Breast epithelium (tissue), 4 donors: Measurements from ENCODE around the gene SERPINA7. TPM values are rescaled to one million over a fixed set of nuclear protein-coding genes. Genes with fewer than 3 reads are reported as not detected.
"Not testable (repeated sequence)": the region's sequence is repeated elsewhere in the genome, so short reads cannot be mapped to it uniquely, and the experiment has no call there.

Experiments used
- DNase-seq, 2 donors: peaks; one replicate each; pipeline ENCODE4 v3.0.0-alpha.2; 2019; ENCODE audit warnings: low spot score in 2 of 2
- H3K27ac ChIP-seq, 2 donors: fragments of 200-600 bp; sonication (generic) in 1 of 2; one replicate each; pipeline ENCODE4 v1.5.1; 2016 to 2019; ENCODE audit warnings: mild to moderate bottlenecking in 1 of 2
- H3K27me3 ChIP-seq, 2 donors: fragments of 200-600 bp; sonication (generic) in 1 of 2; one replicate each; pipeline versions ENCODE4 v1.5.1 to v1.6.0; 2017 to 2019; ENCODE audit warnings: control low read depth in 1 of 2, mild to moderate bottlenecking in 1 of 2
- H3K36me3 ChIP-seq: fragments of 200-600 bp; one replicate; pipeline ENCODE4 v1.5.1; 2019
- H3K4me1 ChIP-seq, 2 donors: fragments of 200-600 bp; sonication (generic); one replicate each; pipeline ENCODE4 v1.5.1; 2016 to 2019; ENCODE audit warnings: control low read depth in 1 of 2
- H3K4me3 ChIP-seq, 3 donors: fragments of 200-600 bp; sonication (generic); 1 replicate in 2 of 3; 2 replicates in 1 of 3; pipeline ENCODE4 v1.5.1; 2016 to 2019; ENCODE audit warnings: mild to moderate bottlenecking in 3 of 3, moderate library complexity in 2 of 3
- H3K9me3 ChIP-seq, 2 donors: fragments of 200-600 bp; sonication (generic) in 1 of 2; one replicate each; pipeline ENCODE4 v1.5.1; 2016 to 2019; ENCODE audit warnings: control low read depth in 1 of 2
- POLR2A ChIP-seq: fragments of 450-650 bp; IDR thresholded peaks from one replicate; pipeline ENCODE4 v1.6.1; 2016; ENCODE audit warnings: antibody characterized with exemption, mild to moderate bottlenecking, moderate library complexity
- POLR2AphosphoS5 ChIP-seq, 3 donors: sonication (generic); formaldehyde crosslinking; IDR thresholded peaks; one replicate each; pipeline ENCODE4 v1.6.1; 2017; ENCODE audit warnings: antibody characterized with exemption in 3 of 3
- intact Hi-C: fragments of 100-400 bp; cut with DNase I; formaldehyde crosslinking; loops from one replicate; pipeline ENCODE4 v1.15.1; 2023; ENCODE audit warnings: low total_unique reads
- total RNA-seq, 3 donors: library from RNA; depleted of rRNA; stranded (reverse); fragments of >200 nt; gene quantifications; one replicate each; pipeline ENCODE4 v1.1.0, GENCODE V29; 2016
- TF ChIP-seq, protein P1 (sequence below), 3 donors: fragments of 450-650 bp; IDR thresholded peaks; one replicate each; pipeline ENCODE4 v1.5.1; 2016 to 2017; ENCODE audit warnings: antibody characterized with exemption in 3 of 3, mild to moderate bottlenecking in 3 of 3, moderate library complexity in 3 of 3

SERPINA7 gene
- total RNA-seq, 3 donors from 2014 or later: not detected

GRCh38 chrX:106022238-106022637 is 16.3 kb downstream of the SERPINA7 start:
- peaks cover 0 to 26% of the 10 kb centered on the region in 2 donors for H3K27me3 ChIP-seq
- intact Hi-C loops: no loop called here
- no peak overlapping the region for H3K27ac ChIP-seq
- no peak for DNase-seq
- no peaks in the 10 kb centered on the region for H3K9me3 ChIP-seq
- H3K4me1 ChIP-seq: no peaks in the 10 kb centered on the region
- H3K4me3 ChIP-seq: no peak overlapping the region
- TF ChIP-seq POLR2A (no peak), POLR2AphosphoS5 (IDR thresholded peaks at IDR 0.05) (no peak)
- TF ChIP-seq, protein P1, sequence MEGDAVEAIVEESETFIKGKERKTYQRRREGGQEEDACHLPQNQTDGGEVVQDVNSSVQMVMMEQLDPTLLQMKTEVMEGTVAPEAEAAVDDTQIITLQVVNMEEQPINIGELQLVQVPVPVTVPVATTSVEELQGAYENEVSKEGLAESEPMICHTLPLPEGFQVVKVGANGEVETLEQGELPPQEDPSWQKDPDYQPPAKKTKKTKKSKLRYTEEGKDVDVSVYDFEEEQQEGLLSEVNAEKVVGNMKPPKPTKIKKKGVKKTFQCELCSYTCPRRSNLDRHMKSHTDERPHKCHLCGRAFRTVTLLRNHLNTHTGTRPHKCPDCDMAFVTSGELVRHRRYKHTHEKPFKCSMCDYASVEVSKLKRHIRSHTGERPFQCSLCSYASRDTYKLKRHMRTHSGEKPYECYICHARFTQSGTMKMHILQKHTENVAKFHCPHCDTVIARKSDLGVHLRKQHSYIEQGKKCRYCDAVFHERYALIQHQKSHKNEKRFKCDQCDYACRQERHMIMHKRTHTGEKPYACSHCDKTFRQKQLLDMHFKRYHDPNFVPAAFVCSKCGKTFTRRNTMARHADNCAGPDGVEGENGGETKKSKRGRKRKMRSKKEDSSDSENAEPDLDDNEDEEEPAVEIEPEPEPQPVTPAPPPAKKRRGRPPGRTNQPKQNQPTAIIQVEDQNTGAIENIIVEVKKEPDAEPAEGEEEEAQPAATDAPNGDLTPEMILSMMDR (IDR thresholded peaks at IDR 0.05): no peak
- no peaks in the 10 kb centered on the region for H3K36me3 ChIP-seq

GRCh38 chrX:106014119-106014775 is 24.3 kb downstream of the SERPINA7 start:
- DNase-seq: no peak
- no peak overlapping the region for H3K4me3 ChIP-seq
- no peaks in the 10 kb centered on the region for H3K36me3 ChIP-seq
- H3K27me3 ChIP-seq: peaks cover 0 to 11% of the 10 kb centered on the region in 2 donors
- TF ChIP-seq, protein P1 (IDR thresholded peaks at IDR 0.05): no peak
- TF ChIP-seq POLR2A (no peak), POLR2AphosphoS5 (IDR thresholded peaks at IDR 0.05) (no peak)
- no peaks in the 10 kb centered on the region for H3K4me1 ChIP-seq
- peaks cover 9 to 35% of the 10 kb centered on the region in 2 donors for H3K9me3 ChIP-seq
- intact Hi-C loops: no loop called here
- no peak overlapping the region for H3K27ac ChIP-seq

GRCh38 chrX:106009145-106009544 is 29.4 kb downstream of the SERPINA7 start:
- DNase-seq: no peak
- Histone ChIP-seq H3K4me1 (no peaks in the 10 kb centered on the region), H3K27me3 (peaks cover 0 to 20% of the 10 kb centered on the region in 2 donors), H3K4me3 (no peak overlapping the region), H3K9me3 (peaks cover 9 to 35% of the 10 kb centered on the region in 2 donors), H3K36me3 (no peaks in the 10 kb centered on the region), H3K27ac (no peak overlapping the region)
- TF ChIP-seq, protein P1 (IDR thresholded peaks at IDR 0.05): no peak
- TF ChIP-seq POLR2AphosphoS5 (IDR thresholded peaks at IDR 0.05): no peak
- no peak for TF ChIP-seq POLR2A
- intact Hi-C loops: no loop called here

GRCh38 chrX:106007815-106008214 is 30.7 kb downstream of the SERPINA7 start:
- Histone ChIP-seq H3K9me3 (peaks cover 7 to 32% of the 10 kb centered on the region in 2 donors), H3K27ac (no peak overlapping the region), H3K4me1 (no peaks in the 10 kb centered on the region), H3K27me3 (peaks cover 0 to 25% of the 10 kb centered on the region in 2 donors), H3K36me3 (no peaks in the 10 kb centered on the region), H3K4me3 (no peak overlapping the region)
- TF ChIP-seq, protein P1 (IDR thresholded peaks at IDR 0.05): no peak
- no peak for TF ChIP-seq POLR2AphosphoS5 (IDR thresholded peaks at IDR 0.05)
- no peak for DNase-seq
- intact Hi-C loops: no loop called here

GRCh38 chrX:106005684-106006083 is 32.8 kb downstream of the SERPINA7 start:
- DNase-seq: no peak
- Histone ChIP-seq H3K27me3 (peaks cover 0 to 34% of the 10 kb centered on the region in 2 donors), H3K4me3 (no peak overlapping the region), H3K9me3 (peaks cover 0 to 11% of the 10 kb centered on the region in 2 donors), H3K4me1 (no peaks in the 10 kb centered on the region), H3K36me3 (no peaks in the 10 kb centered on the region), H3K27ac (no peak overlapping the region)
- intact Hi-C loops: no loop called here
- TF ChIP-seq, protein P1 (IDR thresholded peaks at IDR 0.05): no peak
- TF ChIP-seq POLR2A: no peak
- TF ChIP-seq POLR2AphosphoS5 (IDR thresholded peaks at IDR 0.05): no peak

- intact Hi-C loops, H3K36me3 ChIP-seq, H3K4me3 ChIP-seq, H3K27ac ChIP-seq, H3K4me1 ChIP-seq, H3K9me3 ChIP-seq, DNase-seq: not testable (repeated sequence)
- peaks cover 0 to 23% of the 10 kb centered on the region in 2 donors for H3K27me3 ChIP-seq
Observed at GRCh38 chrX:106000609-106001008, 37.9 kb downstream of the SERPINA7 start.
